ENCODE measurements around the gene TCF3. TPM values are rescaled to one million over a fixed set of nuclear protein-coding genes. Genes with fewer than 3 reads are reported as not detected.
A peak's percentile ranks its signal among the peaks of the same experiment; 100 is the strongest.
"Not testable (repeated sequence)": the region's sequence is repeated elsewhere in the genome, so short reads cannot be mapped to it uniquely, and the experiment has no call there.

The TCF3 gene
- total and polyA plus RNA-seq, 2 experiments from 2014 or later, result 76.7 to 125 TPM

DNA sequence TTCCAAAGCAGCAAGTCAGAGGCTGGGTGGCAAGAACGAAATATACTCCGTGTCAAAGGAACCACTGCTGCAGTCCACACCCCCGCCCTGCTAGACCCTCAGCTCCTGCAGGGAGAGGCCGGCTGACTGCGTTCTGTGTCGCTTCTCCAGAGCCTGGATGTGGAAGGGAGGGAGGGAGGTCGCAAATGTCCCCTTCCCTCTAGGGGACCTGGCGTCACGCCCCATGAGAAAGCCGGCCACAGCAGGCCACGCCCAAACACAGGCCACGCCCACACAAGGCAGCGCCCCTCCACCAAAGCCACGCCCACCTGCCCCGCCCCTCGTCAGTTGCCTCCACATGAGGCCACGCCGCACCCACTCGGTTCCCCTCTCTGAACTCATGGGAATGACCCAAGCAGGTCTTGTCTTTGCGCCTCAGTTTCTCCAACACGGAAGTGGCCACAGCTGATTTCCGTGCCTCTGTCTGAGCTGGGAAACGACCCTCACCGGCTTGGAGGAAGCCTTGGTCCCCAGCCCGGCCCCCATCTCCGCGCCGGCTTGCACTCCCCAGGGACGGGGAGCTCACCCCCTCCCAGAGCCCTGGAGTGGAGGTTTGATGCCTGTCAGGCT lies 38.4 kb upstream of the TCF3 start:
- TF ChIP-seq, protein P1, sequence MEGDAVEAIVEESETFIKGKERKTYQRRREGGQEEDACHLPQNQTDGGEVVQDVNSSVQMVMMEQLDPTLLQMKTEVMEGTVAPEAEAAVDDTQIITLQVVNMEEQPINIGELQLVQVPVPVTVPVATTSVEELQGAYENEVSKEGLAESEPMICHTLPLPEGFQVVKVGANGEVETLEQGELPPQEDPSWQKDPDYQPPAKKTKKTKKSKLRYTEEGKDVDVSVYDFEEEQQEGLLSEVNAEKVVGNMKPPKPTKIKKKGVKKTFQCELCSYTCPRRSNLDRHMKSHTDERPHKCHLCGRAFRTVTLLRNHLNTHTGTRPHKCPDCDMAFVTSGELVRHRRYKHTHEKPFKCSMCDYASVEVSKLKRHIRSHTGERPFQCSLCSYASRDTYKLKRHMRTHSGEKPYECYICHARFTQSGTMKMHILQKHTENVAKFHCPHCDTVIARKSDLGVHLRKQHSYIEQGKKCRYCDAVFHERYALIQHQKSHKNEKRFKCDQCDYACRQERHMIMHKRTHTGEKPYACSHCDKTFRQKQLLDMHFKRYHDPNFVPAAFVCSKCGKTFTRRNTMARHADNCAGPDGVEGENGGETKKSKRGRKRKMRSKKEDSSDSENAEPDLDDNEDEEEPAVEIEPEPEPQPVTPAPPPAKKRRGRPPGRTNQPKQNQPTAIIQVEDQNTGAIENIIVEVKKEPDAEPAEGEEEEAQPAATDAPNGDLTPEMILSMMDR (IDR thresholded peaks at IDR 0.05; ENCODE audit: poor library complexity), result no peak
- no peak for TF ChIP-seq EZH2phosphoT487 (IDR thresholded peaks at IDR 0.05; ENCODE audit: low read depth, severe bottlenecking, unreplicated experiment)
- no peak for TF ChIP-seq EZH2 (IDR thresholded peaks at IDR 0.05; ENCODE audit: borderline replicate concordance)
- Histone ChIP-seq H3K4me3 (no peak overlapping the region), H3K36me3 (replicated peaks; ENCODE audit: insufficient read depth, low read depth) (no peaks in the 10 kb centered on the region), H3K27ac (no peak overlapping the region), H3K9me2 (replicated peaks; ENCODE audit: insufficient read depth) (no peaks in the 10 kb centered on the region), H2AFZ (no peak overlapping the region), H4K20me1 (ENCODE audit: insufficient read depth, poor library complexity, severe bottlenecking) (no peaks in the 10 kb centered on the region), H3K4me2 (no peak overlapping the region), H3K9me3 (ENCODE audit: low read depth) (no peaks in the 10 kb centered on the region), H3K27me3 (peaks cover 42% of the 10 kb centered on the region), H3K4me1 (ENCODE audit: insufficient read depth) (no peaks in the 10 kb centered on the region), H3K79me2 (no peaks in the 10 kb centered on the region)
- DNase-seq (ENCODE audit: low spot score), result peak; percentile 50
- WGBS (ENCODE audit: low lambda C conversion rate, missing lambda C conversion rate), result 25% methylated on average over 28 of the region's 29 CpGs

DNA sequence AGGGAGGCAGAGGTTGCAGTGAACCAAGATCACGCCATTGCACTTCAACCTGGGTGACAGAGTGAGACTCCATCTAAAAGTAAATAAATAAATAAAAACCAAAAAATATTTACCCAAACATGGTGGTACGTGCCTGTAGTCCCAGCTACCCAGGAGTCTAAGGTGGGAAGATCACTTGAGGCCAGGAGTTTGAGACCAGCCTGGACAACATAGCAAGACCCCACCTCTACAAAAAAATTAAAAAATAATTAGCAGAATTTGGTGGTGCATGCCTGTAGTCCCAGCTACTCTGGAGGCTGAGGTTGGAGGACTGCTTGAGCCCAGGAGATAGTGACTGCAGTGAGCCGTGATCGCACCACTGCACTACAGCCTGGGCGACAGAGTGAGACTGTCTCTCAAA lies 33.4 kb upstream of the TCF3 start:
- H3K4me2 ChIP-seq; H3K27ac ChIP-seq; H3K79me2 ChIP-seq; H2AFZ ChIP-seq; H3K4me3 ChIP-seq; H3K9me2 ChIP-seq (replicated peaks; ENCODE audit: insufficient read depth); H4K20me1 ChIP-seq (ENCODE audit: insufficient read depth, poor library complexity, severe bottlenecking); H3K9me3 ChIP-seq (ENCODE audit: low read depth); H3K36me3 ChIP-seq (replicated peaks; ENCODE audit: insufficient read depth, low read depth); DNase-seq (ENCODE audit: low spot score); H3K4me1 ChIP-seq (ENCODE audit: insufficient read depth): not testable (repeated sequence)
- 91% methylated on average over 5 of the region's 5 CpGs for WGBS (ENCODE audit: low lambda C conversion rate, missing lambda C conversion rate)
- peaks cover 41% of the 10 kb centered on the region for H3K27me3 ChIP-seq

DNA sequence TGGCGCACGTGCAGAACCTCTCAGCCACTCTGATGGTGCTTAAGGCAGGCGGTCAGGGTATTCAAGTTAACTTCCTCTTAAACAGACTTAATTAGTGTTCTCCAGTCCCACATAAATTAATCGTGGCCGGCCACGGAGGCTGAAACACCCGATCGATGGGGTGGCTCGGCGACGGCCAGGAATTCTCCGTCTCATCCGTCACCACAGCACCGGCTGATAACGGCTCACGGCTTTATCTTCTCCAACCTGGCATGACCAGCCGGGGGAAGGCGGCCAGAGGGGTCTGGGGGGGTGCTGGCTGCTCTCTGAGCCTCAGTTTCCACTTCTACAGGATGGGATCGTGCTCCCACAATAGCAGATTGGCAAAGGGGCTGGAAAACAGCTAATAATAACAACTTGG lies 32.6 kb upstream of the TCF3 start:
- Histone ChIP-seq H3K36me3 (replicated peaks; ENCODE audit: insufficient read depth, low read depth) (no peaks in the 10 kb centered on the region), H3K9me3 (ENCODE audit: low read depth) (no peaks in the 10 kb centered on the region), H4K20me1 (ENCODE audit: insufficient read depth, poor library complexity, severe bottlenecking) (no peaks in the 10 kb centered on the region), H3K4me2 (no peak overlapping the region), H3K4me1 (ENCODE audit: insufficient read depth) (no peaks in the 10 kb centered on the region), H3K27ac (no peak overlapping the region), H3K27me3 (peaks cover 34% of the 10 kb centered on the region), H3K79me2 (no peaks in the 10 kb centered on the region), H3K4me3 (no peak overlapping the region), H2AFZ (no peak overlapping the region), H3K9me2 (replicated peaks; ENCODE audit: insufficient read depth) (no peaks in the 10 kb centered on the region)
- WGBS (ENCODE audit: low lambda C conversion rate, missing lambda C conversion rate), result 95% methylated on average over 19 of the region's 19 CpGs
- no peak for TF ChIP-seq EZH2 (IDR thresholded peaks at IDR 0.05; ENCODE audit: borderline replicate concordance)
- TF ChIP-seq EZH2phosphoT487 (IDR thresholded peaks at IDR 0.05; ENCODE audit: low read depth, severe bottlenecking, unreplicated experiment), result no peak
- TF ChIP-seq, protein P1 (IDR thresholded peaks at IDR 0.05; ENCODE audit: poor library complexity), result no peak
- DNase-seq (ENCODE audit: low spot score), result no peak

DNA sequence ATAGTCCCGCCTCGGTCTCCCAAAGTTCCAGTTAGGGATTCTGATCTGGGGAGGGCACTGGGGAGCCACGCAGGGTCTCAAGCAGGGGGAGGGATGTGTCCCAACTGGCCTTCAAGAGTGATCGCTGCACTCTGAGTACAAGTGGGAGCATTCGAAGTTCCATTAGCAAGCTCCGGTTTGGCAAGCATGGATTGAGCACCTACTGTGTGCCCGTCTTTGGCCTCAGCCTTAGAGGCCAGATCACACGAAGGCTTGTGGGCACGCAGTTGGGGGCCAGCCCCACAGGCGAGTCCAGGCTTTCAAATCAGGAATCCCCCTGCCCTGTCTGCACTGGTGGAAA lies 32.1 kb upstream of the TCF3 start:
- WGBS (ENCODE audit: low lambda C conversion rate, missing lambda C conversion rate), result 83% methylated on average over 10 of the region's 10 CpGs

More for the DNA sequence above, 32.1 kb upstream of the TCF3 start:
- Histone ChIP-seq H4K20me1 (ENCODE audit: insufficient read depth, poor library complexity, severe bottlenecking) (no peaks in the 10 kb centered on the region), H2AFZ (no peak overlapping the region), H3K27ac (no peak overlapping the region), H3K4me1 (ENCODE audit: insufficient read depth) (no peaks in the 10 kb centered on the region), H3K9me3 (ENCODE audit: low read depth) (no peaks in the 10 kb centered on the region), H3K27me3 (peaks cover 33% of the 10 kb centered on the region), H3K4me2 (no peak overlapping the region), H3K36me3 (replicated peaks; ENCODE audit: insufficient read depth, low read depth) (no peaks in the 10 kb centered on the region), H3K9me2 (replicated peaks; ENCODE audit: insufficient read depth) (no peaks in the 10 kb centered on the region), H3K4me3 (no peak overlapping the region), H3K79me2 (no peaks in the 10 kb centered on the region)
- no peak for TF ChIP-seq EZH2 (IDR thresholded peaks at IDR 0.05; ENCODE audit: borderline replicate concordance)
- TF ChIP-seq, protein P1 (IDR thresholded peaks at IDR 0.05; ENCODE audit: poor library complexity), result no peak
- no peak for TF ChIP-seq EZH2phosphoT487 (IDR thresholded peaks at IDR 0.05; ENCODE audit: low read depth, severe bottlenecking, unreplicated experiment)
- no peak for DNase-seq (ENCODE audit: low spot score)

All from hepatocyte (in vitro differentiated cells).